GM04504 (cell line): ENCODE data around the gene BMAL1.

Source experiments
- DNase-seq: peaks from one replicate; pipeline ENCODE4 v3.0.0-alpha.2; 2012; ENCODE audit warnings: low read depth

BMAL1 gene

GRCh38 chr11:13261591-13262061 lies 16.0 kb upstream of the BMAL1 start:
- DNase-seq: peak; percentile 91

DNA sequence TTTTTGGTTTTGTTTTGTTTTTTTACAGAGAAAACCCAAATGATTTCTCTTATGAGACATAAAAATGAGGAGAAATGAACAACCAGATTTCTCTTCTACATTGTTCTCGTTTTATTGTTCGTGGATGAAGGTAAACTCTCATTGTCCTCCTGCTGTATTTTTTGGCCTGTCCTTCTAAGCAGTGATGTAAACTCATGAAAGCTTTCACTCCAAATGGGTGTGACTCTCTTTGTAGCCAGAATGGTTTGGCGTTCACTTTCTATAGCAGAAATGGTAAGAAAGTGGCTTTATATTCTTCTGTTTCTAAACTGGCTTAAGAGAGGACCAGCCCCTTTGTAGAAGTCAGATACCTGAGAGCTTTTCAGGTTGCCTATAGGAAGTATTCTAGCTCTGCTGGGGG lies 15.5 kb upstream of the BMAL1 start:
- no peak for DNase-seq

DNA sequence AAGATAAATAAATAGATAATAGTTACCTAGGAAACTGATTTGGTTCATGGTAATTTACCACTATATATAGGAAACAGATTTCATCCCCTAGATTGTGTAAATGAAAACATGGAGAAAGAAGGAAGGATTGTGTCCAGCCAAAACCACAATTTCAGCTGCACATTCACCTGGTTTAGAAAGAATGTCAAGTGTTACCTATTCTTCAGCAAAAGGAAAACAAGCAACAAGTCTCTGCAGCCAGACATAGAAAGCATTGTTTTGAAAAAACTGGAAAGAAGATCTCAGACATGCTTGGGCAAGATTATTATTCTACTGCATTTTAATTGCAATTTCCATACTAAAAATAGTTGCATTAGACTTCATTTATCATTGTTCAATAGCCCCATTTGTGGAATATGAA lies 8.8 kb upstream of the BMAL1 start:
- DNase-seq: no peak

DNA sequence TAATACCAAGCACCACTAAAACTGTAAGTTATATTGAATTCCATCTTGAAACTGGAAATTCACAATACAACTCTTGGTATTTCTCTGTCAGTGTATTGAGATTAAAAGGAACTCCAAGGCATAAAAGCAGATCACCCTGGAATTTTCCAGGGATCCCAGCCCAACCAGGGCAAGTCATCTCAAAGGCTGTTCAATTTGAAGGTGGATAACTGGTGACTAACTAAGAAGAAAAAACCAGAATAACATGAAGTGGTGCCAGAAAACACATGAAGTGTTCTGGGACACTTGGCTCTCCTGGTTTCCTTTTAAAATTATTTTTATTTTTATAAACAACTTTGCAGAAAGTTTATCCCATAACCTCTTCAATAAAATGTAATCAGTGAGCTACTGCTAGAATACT lies 7.8 kb upstream of the BMAL1 start:
- DNase-seq: no peak

- no peak for DNase-seq
These were observed 6.4 kb upstream of the BMAL1 start for GRCh38 chr11:13271060-13271693.

- no peak for DNase-seq
These were observed 1.1 kb upstream of the BMAL1 start for GRCh38 chr11:13276454-13276831.

GRCh38 chr11:13276832-13277767 lies 490 bp upstream of the BMAL1 start:
- DNase-seq: peak; percentile 96

- DNase-seq: no peak
These were observed 1.3 kb downstream of the BMAL1 start for GRCh38 chr11:13278609-13279486.

- no peak for DNase-seq
These were observed 1.9 kb downstream of the BMAL1 start for GRCh38 chr11:13279487-13279834.

DNA sequence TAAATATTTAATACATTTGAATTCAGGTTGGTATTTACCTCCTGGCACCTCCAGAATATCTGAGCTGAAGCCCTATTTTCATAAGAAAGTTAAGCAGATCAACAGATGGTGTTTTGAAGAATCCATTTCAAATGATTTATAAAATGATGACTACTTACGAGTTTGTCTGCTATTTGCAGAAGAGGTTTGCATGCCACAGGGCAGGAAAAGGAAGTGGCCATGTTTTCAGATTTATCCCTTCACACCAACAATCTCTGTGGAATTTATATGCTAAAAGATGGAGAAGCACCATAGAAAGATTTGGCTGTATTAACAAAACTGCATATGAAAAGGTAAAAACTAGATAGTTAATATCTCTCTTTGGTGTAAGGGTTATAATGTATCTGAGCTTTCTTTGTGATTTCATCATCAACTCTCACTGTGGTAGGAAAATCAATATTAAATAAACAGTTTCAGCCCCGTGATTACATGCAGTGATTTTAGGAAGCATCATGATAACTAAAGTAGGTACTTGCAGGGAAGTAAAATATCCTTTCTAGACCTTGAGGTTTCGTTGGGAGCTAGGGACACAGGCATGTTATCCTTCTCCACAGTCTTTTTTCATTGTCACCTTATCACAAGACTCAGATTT lies 2.6 kb downstream of the BMAL1 start:
- no peak for DNase-seq

- no peak for DNase-seq
These were observed 3.2 kb downstream of the BMAL1 start for GRCh38 chr11:13280777-13281176.

GRCh38 chr11:13283636-13284035 lies 6.0 kb downstream of the BMAL1 start:
- no peak for DNase-seq

DNA sequence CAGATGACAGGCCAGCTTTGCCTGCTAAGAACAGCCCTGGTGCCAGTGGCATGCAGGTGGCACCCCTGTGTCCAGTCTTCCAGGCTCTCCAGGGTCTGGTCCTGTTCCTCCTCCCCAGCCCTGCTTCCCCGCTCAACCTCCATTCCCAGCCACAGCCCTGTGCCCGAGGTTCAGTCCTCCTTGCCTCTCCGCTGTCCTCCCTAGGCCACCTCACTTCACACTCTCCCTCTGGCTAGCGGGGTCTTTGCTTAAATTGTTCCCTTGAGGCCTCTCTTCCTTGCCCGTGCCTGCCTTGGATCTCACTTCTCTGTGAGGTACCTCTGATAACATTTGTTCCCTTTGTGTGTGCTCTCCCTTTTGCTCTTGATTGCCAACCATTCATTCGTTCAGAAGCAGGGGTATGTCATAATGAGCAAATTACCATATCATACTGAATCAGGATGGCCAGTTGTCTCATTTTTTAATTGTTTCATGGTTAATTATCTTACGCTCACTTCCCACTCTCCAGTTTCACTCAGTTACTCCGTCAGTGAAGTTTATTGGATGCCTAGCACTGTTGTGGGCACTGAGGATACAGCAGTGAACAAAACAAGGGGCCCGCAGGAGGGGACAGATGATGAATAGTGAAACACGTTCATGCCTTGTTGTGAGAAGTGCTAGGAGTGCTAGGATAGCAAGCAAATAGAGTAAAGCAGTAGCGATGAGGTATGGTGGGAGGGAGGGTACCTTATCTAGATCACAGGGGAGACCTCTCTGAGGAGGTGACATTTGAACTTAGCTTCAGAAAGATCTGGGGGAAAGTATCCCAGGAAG lies 7.4 kb downstream of the BMAL1 start:
- DNase-seq: no peak

GRCh38 chr11:13286279-13286821 lies 8.8 kb downstream of the BMAL1 start:
- DNase-seq: no peak

GRCh38 chr11:13287036-13287435 lies 9.4 kb downstream of the BMAL1 start:
- no peak for DNase-seq

- DNase-seq: no peak
These were observed 10.1 kb downstream of the BMAL1 start for GRCh38 chr11:13287681-13288080.

DNA sequence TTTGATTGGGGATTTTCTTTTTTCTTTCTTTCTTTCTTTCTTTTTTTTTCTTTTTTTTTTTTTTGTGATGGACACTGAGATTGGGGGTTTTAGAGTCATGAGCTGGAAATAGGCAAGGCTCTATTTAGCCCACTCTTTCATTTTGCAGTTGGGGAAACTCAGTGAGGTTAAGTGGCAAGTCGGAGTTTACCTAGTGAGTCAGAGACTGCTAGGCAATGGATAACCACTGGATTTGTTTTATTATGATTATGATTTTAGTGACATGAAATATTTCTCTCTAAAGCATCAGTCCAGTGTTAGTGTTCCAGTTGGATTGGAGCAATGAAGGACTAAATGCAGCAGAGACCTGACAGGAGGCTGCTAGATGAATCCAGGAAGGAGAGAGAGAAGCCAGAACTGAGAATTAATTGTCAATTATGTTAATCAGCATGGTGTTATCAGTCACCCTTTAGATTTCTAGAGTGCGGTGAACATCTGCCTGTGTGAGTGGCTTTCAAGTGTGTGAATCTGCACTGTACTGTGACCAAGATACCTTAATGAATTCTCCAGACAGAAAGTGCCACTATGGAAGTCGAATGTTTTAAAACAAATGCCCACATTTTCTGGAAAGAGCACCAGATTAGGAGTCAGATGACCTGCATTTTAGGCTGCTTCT lies 10.9 kb downstream of the BMAL1 start:
- DNase-seq: no peak

DNA sequence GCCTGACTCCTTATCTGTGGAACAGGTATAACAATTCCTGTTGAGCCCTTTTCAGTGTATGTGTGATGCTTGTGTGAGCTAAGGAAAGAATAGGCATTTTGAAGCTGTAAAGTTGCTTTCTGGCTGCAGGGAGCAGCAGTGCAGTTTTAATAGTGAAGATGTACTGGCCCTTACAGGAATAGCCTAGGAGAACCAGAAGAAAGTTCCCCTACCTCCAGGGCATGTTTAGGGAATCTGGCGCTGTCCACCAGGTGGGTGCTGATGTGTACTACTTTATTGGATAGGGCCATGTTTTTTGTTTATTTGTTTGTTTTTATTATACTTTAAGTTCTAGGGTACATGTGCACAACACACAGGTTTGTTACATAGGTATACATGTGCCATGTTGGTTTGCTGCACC lies 11.5 kb downstream of the BMAL1 start:
- DNase-seq: no peak

DNA sequence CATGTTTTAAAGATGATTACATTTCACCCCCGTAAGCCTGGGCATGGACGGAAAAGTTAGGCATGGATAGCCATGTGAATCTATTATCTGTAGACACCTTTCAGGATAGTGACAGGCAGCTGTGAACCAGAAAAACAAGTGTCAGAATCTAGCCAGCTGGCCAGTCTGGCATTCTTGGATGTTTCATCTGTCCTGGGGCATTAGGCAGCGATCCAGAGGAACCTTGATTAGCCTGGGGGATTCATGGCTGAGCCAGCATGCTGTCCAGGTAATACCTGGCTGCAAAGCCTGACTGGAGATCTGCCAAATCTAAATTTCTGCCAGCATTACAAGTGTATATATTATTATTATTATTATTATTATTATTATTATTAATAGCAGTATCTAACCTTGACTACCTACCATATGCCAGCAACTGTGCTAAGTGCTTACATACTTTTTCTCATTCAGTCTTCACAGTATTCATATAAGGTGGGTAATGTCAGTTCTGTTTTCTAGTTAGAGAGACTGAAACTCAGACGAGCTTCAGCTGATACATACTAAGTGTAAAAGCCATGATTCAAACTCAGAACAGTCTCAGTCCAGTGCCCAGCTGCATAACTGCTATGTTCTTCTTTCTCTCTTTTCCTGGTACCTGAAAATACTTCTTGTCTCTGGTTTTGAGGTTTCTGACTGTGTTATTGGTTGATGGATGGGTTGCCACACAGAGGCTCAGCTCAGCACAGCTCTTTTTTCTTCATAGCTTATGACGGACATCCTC lies 12.8 kb downstream of the BMAL1 start:
- no peak for DNase-seq

DNA sequence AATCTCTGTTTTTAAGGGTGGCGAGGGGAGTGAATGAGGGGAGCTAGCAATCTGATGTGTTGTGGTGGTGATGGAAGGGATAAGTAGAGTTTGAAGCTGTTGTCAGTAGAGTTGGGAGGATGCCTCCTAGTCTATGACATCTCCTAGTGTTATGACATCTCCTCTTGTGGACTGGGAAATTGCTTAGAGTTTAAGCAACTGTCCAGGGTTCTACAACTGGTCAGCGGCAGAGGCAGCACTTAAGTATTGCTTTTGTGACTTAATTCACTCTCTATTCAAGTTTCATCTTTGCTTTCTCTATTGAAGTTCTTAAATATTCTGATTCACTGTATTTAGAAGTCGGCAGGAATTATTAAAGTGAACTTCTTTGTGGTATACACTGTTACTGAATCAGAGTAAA lies 13.8 kb downstream of the BMAL1 start:
- no peak for DNase-seq
